ENCODE data around the gene ALKAL2.

The ALKAL2 gene

DNA sequence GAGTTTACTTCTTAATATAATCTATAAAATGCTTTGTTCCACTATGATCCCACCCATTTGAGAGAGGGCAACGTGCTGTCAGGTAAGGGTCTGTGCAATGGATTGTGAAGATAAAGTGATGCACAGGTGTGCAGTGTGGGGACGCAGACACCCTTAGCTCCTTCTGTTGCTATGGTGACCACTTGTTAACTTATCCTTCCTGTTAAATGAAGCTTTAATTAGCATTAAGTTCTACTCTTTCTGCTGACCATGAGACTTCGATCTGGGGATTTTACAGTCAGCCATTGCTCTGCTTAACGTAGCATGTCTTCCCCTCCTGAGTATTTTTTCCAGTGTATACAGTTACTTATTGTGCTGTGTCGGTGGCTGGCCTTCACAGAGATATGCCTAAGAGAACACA, 23.1 kb upstream of the ALKAL2 start:
- H3K4me3 ChIP-seq (ENCODE audit: control insufficient read depth, low read depth, low read length) = no peak overlapping the region
- no peak for DNase-seq (ENCODE audit: low read depth)
- TF ChIP-seq CTCF (conservative IDR thresholded peaks at IDR 0.05; ENCODE audit: control insufficient read depth, insufficient read depth, low read depth, low read length) = no peak

- H3K4me3 ChIP-seq (ENCODE audit: control insufficient read depth, low read depth, low read length) = no peak overlapping the region
- no peak for DNase-seq (ENCODE audit: low read depth)
- no peak for TF ChIP-seq CTCF (conservative IDR thresholded peaks at IDR 0.05; ENCODE audit: control insufficient read depth, insufficient read depth, low read depth, low read length)
Observed at GRCh38 chr2:309954-310510, 22.1 kb upstream of the ALKAL2 start.

- no peak for DNase-seq (ENCODE audit: low read depth)
- H3K4me3 ChIP-seq (ENCODE audit: control insufficient read depth, low read depth, low read length) = no peak overlapping the region
- no peak for TF ChIP-seq CTCF (conservative IDR thresholded peaks at IDR 0.05; ENCODE audit: control insufficient read depth, insufficient read depth, low read depth, low read length)
Observed at GRCh38 chr2:309148-309953, 21.5 kb upstream of the ALKAL2 start.

GRCh38 chr2:305366-305765, 17.5 kb upstream of the ALKAL2 start:
- no peak for DNase-seq (ENCODE audit: low read depth)
- TF ChIP-seq CTCF (conservative IDR thresholded peaks at IDR 0.05; ENCODE audit: control insufficient read depth, insufficient read depth, low read depth, low read length) = no peak

GRCh38 chr2:296354-296753, 8.5 kb upstream of the ALKAL2 start:
- H3K4me3 ChIP-seq (ENCODE audit: control insufficient read depth, low read depth, low read length) = no peak overlapping the region
- TF ChIP-seq CTCF (conservative IDR thresholded peaks at IDR 0.05; ENCODE audit: control insufficient read depth, insufficient read depth, low read depth, low read length) = no peak
- DNase-seq (ENCODE audit: low read depth) = no peak

More at GRCh38 chr2:305366-305765, 17.5 kb upstream of the ALKAL2 start:
- no peak overlapping the region for H3K4me3 ChIP-seq (ENCODE audit: control insufficient read depth, low read depth, low read length)

- TF ChIP-seq CTCF (conservative IDR thresholded peaks at IDR 0.05; ENCODE audit: control insufficient read depth, insufficient read depth, low read depth, low read length) = no peak
- no peak overlapping the region for H3K4me3 ChIP-seq (ENCODE audit: control insufficient read depth, low read depth, low read length)
- DNase-seq (ENCODE audit: low read depth) = no peak
Observed at GRCh38 chr2:295090-295489, 7.2 kb upstream of the ALKAL2 start.

All from fibroblast of mammary gland (primary cell).